Loucy (cell line): ENCODE measurements around the gene PARP6.

Experiments used
- CTCF ChIP-seq: fragments of 200-600 bp; sonication (generic); conservative IDR thresholded peaks from 2 replicates; pipeline ENCODE4 v1.5.1; 2014; ENCODE audit warnings: mild to moderate bottlenecking, antibody characterized with exemption, low read length
- EZH2phosphoT487 ChIP-seq: fragments of 200-600 bp; IDR thresholded peaks from 2 replicates; pipeline ENCODE4 v1.6.1; 2018; ENCODE audit warnings: antibody characterized with exemption, mild to moderate bottlenecking, moderate library complexity, borderline replicate concordance

- TF ChIP-seq EZH2phosphoT487 (no peak), CTCF (no peak)
Observed at GRCh38 chr15:72199205-72199515, 73.2 kb downstream of the PARP6 start.
